ENCODE measurements around the gene TSKU.

GRCh38 chr11:76772783-76773106, 10.4 kb upstream of the TSKU start:
- TF ChIP-seq EZH2 (IDR thresholded peaks at IDR 0.05; ENCODE audit: borderline replicate concordance, low read depth, low read length, severe bottlenecking) = no peak
- TF ChIP-seq, protein P1, sequence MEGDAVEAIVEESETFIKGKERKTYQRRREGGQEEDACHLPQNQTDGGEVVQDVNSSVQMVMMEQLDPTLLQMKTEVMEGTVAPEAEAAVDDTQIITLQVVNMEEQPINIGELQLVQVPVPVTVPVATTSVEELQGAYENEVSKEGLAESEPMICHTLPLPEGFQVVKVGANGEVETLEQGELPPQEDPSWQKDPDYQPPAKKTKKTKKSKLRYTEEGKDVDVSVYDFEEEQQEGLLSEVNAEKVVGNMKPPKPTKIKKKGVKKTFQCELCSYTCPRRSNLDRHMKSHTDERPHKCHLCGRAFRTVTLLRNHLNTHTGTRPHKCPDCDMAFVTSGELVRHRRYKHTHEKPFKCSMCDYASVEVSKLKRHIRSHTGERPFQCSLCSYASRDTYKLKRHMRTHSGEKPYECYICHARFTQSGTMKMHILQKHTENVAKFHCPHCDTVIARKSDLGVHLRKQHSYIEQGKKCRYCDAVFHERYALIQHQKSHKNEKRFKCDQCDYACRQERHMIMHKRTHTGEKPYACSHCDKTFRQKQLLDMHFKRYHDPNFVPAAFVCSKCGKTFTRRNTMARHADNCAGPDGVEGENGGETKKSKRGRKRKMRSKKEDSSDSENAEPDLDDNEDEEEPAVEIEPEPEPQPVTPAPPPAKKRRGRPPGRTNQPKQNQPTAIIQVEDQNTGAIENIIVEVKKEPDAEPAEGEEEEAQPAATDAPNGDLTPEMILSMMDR (IDR thresholded peaks at IDR 0.05; ENCODE audit: borderline replicate concordance, extremely low read depth, low read length, poor library complexity, severe bottlenecking) = no peak
